GM21423 (cell line): ENCODE results near the gene SIVA1.
"Not testable (repeated sequence)": the region's sequence is repeated elsewhere in the genome, so short reads cannot be mapped to it uniquely, and the experiment has no call there.

Experiments
- ATAC-seq: cut with Tn5 transposase; IDR thresholded peaks from one replicate; pipeline ENCODE4 v1.9.1; 2021; ENCODE audit warnings: mild to moderate bottlenecking, moderate library complexity; ENCODE audit not compliant: unreplicated experiment

The SIVA1 gene

DNA sequence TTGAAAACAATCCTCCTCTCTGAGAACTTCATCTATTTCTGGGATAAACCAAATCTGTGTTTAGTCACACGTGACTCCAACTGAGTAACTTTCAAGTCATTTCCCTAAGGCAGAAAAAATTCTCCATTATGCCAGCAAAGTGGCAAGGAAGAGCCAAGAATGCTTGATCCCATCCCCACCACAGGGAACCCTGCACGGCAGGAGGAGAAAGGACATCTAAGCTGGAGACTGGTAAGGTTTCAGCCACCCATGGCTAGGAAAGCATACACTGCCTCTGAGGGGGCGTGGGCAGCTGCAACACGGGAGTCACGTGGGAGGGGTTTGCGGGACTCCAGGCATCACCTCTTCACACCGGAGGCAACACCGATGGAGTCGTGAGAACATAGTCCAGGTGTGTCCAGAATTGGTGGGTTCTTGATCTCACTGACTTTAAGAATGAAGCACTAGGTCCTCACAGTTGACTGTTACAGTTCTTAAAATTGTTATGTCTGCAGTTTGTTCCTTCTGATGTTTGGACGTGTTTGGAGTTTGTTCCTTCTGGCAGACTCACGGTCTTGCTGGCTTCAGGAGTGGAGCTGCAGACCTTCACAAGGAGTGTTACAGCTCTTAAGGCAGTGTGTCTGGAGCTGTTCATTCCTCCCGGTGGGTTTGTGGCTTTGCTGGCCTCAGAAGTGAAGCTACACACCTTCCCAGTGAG is 2.7 kb upstream of the SIVA1 start:
- ATAC-seq = no peak

DNA sequence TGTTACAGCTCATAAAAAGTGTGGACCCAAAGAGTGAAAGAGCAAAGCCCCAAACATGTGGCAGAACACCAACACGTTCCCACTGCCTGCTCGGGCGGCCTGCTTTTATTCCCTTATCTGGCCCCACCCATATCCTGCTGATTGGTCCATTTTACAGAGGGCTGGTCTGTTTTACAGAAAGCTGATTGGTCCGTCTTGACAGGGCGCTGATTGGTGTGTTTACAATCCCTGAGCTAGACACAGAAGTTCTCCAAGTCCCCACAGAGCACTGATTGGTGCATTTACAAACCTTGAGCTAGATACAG is 2.2 kb upstream of the SIVA1 start:
- not testable (repeated sequence) for ATAC-seq

DNA sequence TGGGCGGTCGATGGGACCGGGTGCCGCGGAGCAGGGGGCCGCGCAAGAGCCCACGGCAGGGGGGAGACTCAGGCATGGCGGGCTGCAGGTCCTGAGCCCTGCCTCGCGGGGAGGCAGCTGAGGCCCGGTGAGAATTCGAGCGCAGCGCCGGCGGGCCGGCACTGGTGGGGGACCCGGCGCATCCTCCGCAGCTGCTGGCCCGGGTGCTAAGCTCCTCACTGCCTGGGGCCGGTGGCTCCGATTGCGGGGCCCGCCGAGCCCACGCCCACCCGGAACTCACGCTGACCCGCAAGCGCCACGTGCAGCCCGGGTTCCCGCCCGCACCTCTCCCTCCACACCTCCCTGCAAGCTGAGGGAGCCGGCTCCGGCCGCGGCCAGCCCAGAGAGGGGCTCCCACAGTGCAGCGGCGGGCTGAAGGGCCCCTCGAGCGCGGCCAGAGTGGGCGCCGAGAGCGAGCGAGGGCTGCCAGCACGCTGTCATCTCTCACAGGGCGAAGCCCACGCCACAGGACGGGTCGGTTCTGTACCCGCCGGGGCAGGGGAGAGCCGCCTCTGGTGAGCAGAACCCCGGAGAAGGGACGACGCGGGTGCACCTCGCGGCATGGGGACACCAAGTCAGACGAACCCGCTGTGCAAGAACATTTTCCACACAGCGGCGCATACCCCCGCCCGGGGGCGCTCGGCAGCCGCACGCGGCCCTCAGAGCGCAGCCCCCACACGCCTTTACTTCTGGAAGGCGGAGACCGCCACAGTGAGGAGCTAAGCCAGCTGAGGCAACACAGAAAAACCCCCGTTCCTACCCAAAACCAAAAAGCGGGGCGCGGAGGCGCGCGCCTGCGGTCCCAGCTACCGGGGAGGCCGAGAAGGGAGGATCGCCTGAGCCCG is 1.2 kb upstream of the SIVA1 start:
- no peak for ATAC-seq

DNA sequence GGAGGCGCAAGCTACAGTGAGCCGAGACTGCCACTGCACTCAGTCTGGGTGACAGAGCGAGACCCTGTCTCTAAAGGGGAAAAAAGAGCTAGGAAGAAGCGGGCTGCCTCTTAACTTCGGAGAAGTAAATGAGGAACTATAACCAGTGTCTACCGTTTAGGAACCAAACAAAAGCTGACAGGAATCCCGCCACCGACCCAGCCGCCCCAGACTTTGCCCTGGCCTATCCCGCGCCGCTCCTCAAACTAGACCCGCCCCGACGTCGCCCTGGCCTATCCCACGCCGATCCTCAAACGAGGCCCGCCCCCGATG is 568 bp upstream of the SIVA1 start:
- ATAC-seq = no peak

DNA sequence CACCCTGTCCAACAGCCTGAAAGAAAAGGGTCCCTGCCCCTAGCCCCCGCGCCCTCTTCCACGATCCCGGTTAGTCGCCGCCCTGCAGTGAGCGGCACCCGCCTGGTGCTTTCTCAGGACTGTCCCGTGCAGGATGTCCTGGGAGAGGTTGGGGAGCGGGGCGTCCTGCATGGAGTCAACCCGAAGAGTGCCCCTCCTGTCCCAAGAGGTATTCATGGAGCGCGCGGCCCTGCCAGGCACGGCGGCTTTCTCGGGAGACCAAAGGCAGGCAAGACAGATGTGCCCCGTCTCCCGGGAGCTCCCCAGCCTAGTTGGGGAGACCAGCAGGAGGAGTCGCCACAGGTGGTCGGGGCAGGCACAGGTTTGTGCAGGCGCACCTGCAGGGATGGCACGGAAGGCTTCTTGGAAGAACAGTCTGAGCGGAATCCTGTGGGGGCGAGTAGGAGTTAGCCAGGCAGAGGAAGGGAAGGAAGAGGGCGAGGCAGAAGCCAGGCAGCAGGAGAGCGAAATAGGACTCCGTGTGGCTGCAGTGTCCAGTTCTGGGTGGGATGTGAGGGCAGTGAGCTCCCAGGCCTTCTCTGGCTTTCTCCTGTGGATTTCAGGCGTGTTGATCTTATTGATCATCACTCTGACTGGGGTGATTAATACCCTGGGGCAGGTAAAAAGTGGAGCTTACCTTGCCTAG is 723 bp downstream of the SIVA1 start:
- ATAC-seq = no peak

DNA sequence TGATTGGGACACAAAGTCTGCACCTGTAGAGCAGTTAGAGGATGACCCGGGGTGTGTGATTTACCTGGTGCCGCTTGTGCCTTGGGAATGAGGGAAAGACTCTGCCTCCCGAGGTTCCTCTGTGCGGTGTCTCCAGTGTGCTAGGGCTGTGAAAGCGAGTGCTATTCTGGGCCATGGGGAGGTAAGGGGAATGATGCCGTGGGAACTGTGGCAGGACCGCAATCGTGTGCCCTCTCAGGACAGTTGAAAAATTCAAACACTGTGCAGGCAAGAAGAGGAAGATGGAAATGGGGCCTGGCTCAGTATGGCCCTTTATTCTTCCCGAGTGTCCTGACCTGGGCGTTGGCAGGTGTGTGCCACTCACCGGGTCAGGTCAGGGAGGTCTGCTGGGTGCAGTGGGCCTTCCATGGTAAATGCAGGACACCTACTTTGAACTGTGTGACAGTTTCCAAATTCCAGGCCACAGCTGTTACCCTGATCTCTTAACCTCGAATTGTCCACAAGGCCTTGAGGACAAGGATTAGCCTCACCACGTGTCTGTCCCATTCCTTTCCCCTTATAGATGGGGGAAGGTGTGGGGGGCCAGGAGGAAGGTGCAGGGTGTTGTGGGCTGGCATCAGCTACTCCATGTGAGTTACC is 1.4 kb downstream of the SIVA1 start:
- no peak for ATAC-seq

DNA sequence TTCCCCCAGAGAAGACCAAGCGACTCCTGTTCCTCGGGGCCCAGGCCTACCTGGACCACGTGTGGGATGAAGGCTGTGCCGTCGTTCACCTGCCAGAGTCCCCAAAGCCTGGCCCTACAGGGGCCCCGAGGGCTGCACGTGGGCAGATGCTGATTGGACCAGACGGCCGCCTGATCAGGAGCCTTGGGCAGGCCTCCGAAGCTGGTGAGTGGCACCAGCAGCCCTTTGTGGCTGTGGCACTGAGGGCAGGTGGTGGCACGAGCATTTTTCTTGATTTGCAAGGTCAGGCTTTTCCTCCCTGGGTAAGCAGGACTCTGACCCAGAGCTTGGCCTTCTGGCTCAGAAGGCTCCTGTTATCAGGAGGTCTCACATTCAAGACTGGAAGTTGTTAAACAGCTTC is 2.7 kb downstream of the SIVA1 start:
- no peak for ATAC-seq

DNA sequence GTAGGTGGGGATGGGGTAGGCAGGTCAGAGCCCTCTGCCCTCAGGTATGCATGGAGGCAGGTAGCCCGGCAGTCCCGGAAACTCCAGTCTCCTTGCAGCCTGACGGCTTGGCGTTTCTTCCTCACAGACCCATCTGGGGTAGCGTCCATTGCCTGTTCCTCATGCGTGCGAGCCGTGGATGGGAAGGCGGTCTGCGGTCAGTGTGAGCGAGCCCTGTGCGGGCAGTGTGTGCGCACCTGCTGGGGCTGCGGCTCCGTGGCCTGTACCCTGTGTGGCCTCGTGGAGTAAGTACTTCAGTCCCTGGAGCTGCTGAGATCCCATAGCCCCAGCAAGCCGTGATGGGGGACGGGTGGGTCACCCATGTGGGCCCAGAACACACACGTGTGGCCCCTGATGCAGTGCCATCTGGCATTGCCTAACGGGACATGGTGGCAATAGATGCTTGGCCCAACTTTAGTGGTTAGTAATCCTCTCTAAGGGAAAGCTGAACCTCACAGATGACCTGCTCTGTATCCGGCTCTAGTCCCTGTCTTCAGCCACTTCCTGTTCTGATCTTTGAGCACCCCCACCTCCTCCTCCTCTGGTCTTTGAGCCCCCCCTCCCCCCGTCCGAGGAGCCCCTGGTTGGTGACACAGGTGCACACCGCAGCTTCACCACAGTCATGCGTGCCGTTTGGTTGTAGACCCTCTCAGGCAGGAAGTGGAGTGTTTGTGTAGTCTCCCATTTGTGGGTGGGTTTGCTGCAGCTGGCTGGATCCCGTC is 3.7 kb downstream of the SIVA1 start:
- no peak for ATAC-seq

DNA sequence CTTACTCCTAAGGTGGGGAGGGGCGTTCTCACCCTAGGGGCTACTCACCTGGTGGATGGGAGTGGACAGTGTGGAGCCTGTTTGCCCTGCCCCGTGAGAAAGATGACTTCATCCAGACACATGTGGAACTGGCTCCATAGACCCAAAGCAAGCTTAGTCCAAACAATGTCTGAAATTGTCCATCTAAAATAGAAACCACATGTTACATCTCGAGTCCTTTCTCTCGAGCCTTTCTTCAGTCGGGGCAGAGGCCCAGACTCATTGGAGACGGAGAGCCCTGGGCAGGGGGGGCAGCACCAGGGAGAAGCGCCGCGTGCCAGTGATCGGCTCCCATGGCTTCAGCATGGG is 4.3 kb downstream of the SIVA1 start:
- no peak for ATAC-seq

DNA sequence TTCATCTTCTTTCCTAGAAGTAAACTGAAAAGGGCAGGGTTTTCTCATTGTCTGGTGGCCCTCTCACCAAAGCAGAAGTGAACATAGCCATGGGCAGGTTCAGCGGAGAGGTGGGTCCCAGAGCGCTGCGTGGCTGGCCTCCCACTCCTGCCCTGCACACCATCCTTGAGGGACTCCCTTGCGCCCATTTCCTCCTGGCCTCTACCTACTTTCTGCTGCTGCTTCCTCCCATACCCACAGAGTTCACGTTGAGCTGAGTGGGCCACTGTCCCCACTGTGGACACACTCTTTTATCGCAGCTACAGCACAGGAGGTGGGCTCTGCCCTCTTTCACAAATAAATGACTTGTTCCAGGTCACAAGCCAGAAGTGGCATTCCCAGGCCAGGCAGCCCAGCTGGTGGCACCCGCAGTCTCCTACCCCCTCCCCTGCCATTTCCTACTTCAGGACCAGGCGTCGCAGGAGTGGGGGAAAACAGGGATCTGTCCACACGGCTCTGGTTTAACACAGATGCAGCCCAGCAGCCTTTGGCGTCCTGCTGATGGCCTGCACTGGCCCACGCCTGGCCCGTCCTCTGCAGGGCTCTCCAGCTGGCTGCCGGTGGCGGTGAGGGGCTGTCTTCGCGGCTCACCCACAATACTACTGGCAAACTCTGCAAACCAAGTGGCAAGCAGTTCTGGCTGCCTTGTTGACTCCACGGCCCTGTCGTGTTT is 4.9 kb downstream of the SIVA1 start:
- no peak for ATAC-seq

DNA sequence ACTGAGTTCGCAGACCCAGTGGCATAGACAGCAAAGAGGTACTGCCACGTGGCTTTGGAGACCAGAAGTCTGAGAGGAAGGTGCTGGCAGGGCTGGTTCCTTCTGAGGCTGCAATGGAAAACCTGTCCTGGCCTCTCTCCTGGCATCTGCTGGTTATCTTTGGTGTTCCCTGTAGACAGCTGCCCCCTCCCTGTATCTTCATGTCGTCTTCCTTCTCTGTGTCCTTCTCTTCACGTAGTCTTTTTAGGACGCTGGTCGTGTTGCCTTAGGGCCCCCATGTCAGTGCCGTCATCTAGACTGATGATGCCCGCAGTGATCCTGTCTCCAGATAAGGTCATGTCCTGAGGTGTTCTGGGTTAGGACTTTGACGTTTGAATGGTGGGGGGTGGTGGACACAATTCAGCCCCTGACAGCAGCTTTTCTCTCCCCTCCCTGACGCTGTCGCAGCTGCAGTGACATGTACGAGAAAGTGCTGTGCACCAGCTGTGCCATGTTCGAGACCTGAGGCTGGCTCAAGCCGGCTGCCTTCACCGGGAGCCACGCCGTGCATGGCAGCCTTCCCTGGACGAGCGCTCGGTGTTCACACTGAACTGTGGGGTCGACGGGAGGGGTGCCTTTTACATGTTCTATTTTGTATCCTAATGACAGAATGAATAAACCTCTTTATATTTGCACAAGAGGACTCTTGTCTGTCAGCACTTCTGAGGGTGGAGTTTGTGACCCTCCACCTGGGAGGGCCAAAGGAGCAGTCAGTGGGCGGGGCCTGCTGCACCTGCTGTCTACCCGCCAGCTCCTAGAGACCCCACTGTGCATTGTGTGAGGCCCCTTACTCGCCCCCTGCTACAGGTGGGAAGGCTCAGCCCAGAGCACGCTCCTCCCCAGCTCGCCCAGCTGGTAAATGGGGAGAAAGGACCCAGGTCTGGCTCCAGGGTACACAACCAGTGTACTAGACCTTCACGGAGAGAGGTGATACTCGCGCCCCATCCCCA is 6.3 kb downstream of the SIVA1 start:
- ATAC-seq = no peak

DNA sequence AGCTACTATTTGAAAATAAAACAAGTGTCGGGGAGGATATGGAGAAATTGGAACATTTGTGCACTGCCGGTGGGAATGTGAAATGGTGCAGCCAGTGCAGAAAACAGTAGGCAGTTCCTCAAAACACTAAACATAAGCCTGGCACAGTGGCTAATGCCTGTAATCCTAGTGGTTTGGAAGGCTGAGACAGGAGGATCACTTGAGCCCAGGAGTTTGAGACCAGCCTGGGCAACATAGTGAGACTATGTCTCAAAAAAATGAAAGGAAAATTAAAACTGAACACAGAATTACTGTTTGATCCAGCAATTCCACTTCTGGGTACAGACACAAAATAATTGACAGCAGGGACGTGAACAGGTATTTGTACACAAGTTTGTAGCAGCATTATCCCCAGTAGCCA is 12.6 kb downstream of the SIVA1 start:
- ATAC-seq = no peak

DNA sequence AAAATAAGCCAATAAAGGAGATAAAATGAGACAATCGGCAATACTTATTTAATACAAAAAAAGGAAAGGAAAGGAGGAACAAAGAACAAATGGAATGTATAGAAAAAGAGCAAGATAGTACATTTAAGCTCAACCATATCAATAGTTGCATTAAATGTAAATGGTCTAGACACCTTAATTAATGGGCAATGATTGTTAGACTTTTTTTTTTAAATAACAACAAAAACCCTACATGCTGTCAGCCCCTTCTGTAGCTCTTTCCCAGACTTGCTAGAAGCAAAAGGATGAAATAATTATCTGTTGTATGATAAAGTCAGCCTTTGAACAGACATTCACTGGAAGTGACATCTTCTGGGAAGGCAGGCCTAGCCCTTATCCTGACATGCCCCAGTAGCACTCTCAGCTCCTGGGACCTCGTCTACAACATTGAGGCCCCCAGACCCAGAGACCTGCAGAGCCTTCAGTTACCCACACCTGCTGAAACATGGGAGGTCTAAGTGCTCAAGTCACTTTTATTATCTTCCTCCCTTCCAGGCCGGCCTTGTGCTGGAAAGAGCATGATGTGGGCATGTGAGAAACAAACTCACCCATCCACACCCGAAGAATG is 13.4 kb downstream of the SIVA1 start:
- no peak for ATAC-seq

DNA sequence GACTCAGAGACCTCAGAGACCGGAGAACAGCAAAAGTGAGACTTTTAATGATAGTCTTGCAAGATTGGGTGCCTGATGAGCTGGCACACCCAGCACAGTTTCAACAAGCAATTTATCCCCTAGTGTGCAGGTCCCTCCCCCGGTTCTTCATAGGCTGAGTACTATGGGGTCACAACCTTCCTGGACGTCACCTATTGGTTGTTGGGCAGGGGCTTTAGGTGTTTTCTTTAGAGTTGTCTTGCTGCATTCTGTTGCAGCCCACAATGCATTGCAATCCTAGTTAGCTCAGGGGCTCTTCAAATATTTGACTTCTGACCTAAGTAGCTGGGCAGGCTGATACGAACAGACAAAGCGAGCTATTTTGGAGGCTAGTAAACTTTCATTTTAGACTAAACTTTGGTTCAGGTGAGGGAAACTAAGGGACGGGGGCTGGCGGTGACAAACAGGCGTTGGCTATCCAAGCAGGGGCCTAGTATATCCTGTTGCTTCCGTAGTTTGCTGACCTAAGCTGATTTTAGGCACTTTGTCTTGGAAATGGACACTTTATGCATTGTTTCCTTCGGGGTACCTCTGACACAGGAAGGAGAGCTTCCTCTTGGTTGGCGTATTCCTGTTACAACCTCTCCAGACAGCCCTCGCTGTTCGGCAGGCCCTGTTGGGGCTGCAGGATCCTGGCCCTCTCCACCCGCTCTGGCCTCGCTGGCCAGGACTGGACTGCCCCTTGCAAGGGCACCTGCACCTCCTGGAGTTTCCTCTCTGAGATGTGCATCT is 14.1 kb downstream of the SIVA1 start:
- ATAC-seq = no peak

DNA sequence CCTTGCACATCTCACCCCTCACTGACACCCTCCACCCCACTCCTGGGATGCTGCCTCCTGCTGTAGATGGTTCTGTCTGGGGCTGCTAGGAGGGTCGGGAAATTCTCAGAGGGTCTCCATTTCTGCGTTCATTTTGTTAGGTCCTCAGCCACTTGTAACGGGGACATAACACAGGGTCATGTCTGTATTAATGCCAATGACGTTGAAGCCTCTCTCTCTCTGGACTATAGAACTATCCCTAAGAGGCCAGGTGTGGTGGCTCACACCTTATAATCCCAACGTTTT is 14.6 kb downstream of the SIVA1 start:
- ATAC-seq = no peak

DNA sequence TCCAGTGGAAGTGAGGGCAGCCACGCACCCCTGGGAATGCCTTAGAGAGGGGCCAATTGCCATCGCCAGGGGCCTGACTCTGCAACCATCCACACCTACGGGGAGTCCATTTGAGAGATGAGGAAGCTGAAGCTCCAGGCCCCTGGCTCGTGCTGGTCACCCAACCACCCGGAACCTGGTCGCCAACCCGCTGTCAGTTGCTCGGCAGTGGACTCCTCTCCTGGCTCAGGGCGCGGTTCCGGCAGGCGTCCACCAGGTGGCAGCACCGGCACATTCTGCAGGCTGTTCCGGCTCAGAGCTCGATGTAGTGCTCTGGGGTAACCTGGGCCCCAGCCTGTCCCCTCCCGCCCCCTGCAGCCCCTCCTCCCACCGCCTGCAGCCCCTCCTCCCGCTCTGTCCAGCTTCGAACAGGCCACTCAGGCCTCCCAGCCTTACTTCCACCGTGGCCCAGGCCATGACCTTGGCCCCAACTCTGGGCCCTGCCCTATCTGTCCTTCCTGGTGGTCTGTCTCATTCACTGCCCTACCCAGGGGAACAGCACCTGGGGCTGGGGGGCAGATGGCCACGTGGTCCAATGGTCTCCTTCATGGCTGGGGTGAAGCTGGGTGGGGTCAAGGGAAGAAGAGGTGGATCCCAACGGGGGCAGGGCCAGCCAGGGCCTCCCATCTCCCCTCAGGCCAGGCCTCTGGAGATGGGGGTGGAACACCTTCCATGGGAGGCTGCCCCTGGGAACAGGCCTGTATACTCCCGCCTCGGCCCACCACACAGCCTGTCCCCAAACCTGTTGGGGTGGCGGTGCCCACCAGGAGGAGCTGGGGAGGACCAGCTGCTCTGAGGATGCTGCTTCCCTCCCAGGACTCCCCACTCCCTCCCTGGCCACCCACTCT is 15.7 kb downstream of the SIVA1 start:
- peak; percentile 78 for ATAC-seq

DNA sequence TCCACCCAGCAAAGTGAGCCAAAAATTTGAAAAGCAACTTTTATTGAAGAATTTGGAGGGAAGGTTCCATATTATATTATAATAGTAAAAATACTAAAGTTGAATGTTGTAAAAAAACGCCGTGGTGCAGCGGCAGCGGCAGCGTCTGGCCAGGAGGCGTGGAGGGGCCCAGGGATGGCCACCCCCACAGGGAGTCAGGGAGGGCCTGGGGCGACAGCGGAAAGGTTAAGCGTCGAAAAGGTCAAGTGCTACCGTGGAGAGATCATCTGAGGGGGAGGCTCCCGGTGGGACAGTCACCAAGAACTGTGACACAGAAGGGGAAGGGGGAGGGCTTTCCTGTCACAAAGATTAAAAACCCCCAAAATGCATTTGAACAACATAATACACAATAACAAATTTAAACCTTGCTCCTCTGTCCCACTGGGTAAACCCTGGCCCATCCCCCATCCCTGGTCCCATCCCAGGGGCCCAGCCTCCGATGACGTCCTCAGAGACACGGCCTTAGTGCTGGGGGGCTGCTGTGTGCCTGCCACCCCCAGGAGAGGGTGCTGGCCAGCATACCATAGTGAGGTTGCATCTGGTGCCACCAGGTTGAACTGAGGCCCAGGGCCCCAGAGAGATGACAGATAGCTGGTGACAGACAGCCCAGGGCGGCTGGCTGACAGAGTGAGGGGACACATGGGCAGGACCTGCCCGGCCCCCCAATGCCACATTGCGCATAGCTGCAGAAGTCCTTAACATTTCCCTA is 16.6 kb downstream of the SIVA1 start:
- no peak for ATAC-seq
